GM11168 (cell line): ENCODE data around the gene NECTIN2.
"Not testable (repeated sequence)": the region's sequence is repeated elsewhere in the genome, so short reads cannot be mapped to it uniquely, and the experiment has no call there.

ENCODE experiments used
- in situ Hi-C: fragments of 300-500 bp; cut with MboI; formaldehyde crosslinking; loops from one replicate; pipeline ENCODE4 v1.12.0; 2022; ENCODE audit warnings: low sequenced_read_pairs; ENCODE audit not compliant: unreplicated experiment

NECTIN2 gene

DNA sequence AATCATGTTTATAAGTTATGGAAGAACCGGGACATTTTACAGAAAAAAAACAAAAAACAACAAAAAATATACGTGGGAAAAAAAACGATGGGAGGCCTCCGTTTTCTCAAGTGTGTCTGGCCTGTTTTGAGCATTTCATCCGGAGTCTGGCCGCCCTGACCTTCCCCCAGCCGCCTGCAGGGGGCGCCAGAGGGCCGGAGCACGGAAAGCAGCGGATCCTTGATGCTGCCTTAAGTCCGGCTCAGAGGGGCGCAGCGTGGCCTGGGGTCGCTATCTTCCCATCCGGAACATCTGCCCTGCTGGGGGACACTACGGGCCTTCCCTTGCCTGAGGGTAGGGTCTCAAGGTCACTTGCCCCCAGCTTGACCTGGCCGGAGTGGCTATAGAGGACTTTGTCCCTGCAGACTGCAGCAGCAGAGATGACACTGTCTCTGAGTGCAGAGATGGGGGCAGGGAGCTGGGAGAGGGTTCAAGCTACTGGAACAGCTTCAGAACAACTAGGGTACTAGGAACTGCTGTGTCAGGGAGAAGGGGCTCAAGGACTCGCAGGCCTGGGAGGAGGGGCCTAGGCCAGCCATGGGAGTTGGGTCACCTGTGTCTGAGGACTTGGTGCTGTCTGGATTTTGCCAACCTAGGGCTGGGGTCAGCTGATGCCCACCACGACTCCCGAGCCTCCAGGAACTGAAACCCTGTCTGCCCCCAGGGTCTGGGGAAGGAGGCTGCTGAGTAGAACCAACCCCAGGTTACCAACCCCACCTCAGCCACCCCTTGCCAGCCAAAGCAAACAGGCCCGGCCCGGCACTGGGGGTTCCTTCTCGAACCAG, 57.7 kb downstream of the NECTIN2 start:
- in situ Hi-C loops = no loop called here

DNA sequence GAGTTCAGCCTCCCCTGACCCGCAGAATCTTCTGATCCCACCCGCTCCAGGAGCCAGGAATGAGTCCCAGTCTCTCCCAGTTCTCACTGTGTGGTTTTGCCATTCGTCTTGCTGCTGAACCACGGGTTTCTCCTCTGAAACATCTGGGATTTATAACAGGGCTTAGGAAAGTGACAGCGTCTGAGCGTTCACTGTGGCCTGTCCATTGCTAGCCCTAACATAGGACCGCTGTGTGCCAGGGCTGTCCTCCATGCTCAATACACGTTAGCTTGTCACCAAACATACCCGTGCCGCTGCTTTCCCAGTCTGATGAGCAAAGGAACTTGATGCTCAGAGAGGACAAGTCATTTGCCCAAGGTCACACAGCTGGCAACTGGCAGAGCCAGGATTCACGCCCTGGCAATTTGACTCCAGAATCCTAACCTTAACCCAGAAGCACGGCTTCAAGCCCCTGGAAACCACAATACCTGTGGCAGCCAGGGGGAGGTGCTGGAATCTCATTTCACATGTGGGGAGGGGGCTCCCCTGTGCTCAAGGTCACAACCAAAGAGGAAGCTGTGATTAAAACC, 58.4 kb downstream of the NECTIN2 start:
- in situ Hi-C loops = no loop called here

DNA sequence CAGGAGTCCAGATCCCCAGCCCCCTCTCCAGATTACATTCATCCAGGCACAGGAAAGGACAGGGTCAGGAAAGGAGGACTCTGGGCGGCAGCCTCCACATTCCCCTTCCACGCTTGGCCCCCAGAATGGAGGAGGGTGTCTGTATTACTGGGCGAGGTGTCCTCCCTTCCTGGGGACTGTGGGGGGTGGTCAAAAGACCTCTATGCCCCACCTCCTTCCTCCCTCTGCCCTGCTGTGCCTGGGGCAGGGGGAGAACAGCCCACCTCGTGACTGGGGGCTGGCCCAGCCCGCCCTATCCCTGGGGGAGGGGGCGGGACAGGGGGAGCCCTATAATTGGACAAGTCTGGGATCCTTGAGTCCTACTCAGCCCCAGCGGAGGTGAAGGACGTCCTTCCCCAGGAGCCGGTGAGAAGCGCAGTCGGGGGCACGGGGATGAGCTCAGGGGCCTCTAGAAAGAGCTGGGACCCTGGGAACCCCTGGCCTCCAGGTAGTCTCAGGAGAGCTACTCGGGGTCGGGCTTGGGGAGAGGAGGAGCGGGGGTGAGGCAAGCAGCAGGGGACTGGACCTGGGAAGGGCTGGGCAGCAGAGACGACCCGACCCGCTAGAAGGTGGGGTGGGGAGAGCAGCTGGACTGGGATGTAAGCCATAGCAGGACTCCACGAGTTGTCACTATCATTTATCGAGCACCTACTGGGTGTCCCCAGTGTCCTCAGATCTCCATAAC, 59.5 kb downstream of the NECTIN2 start, which contains the start of gene APOE:
TSS of gene APOE (plus strand) at position 360 of the 724 bp plus-strand sequence. CDS start 829 bp downstream, outside the sequence.
- in situ Hi-C loops = no loop called here

DNA sequence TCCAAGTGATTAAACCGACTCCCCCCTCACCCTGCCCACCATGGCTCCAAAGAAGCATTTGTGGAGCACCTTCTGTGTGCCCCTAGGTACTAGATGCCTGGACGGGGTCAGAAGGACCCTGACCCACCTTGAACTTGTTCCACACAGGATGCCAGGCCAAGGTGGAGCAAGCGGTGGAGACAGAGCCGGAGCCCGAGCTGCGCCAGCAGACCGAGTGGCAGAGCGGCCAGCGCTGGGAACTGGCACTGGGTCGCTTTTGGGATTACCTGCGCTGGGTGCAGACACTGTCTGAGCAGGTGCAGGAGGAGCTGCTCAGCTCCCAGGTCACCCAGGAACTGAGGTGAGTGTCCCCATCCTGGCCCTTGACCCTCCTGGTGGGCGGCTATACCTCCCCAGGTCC, 61.5 kb downstream of the NECTIN2 start:
- in situ Hi-C loops = no loop called here

DNA sequence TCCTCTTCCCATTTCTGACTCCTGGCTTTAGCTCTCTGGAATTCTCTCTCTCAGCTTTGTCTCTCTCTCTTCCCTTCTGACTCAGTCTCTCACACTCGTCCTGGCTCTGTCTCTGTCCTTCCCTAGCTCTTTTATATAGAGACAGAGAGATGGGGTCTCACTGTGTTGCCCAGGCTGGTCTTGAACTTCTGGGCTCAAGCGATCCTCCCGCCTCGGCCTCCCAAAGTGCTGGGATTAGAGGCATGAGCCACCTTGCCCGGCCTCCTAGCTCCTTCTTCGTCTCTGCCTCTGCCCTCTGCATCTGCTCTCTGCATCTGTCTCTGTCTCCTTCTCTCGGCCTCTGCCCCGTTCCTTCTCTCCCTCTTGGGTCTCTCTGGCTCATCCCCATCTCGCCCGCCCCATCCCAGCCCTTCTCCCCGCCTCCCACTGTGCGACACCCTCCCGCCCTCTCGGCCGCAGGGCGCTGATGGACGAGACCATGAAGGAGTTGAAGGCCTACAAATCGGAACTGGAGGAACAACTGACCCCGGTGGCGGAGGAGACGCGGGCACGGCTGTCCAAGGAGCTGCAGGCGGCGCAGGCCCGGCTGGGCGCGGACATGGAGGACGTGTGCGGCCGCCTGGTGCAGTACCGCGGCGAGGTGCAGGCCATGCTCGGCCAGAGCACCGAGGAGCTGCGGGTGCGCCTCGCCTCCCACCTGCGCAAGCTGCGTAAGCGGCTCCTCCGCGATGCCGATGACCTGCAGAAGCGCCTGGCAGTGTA, 62.2 kb downstream of the NECTIN2 start:
- in situ Hi-C loops = no loop called here

DNA sequence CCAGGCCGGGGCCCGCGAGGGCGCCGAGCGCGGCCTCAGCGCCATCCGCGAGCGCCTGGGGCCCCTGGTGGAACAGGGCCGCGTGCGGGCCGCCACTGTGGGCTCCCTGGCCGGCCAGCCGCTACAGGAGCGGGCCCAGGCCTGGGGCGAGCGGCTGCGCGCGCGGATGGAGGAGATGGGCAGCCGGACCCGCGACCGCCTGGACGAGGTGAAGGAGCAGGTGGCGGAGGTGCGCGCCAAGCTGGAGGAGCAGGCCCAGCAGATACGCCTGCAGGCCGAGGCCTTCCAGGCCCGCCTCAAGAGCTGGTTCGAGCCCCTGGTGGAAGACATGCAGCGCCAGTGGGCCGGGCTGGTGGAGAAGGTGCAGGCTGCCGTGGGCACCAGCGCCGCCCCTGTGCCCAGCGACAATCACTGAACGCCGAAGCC, 62.8 kb downstream of the NECTIN2 start:
- in situ Hi-C loops = no loop called here

DNA sequence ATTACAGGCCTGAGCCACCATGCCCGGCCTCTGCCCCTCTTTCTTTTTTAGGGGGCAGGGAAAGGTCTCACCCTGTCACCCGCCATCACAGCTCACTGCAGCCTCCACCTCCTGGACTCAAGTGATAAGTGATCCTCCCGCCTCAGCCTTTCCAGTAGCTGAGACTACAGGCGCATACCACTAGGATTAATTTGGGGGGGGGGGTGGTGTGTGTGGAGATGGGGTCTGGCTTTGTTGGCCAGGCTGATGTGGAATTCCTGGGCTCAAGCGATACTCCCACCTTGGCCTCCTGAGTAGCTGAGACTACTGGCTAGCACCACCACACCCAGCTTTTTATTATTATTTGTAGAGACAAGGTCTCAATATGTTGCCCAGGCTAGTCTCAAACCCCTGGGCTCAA, 63.7 kb downstream of the NECTIN2 start:
- in situ Hi-C loops = loop anchor here (5.0 kb wide), 1 partner anchor 38 kb away; the partner anchor contains the start of gene APOC2

DNA sequence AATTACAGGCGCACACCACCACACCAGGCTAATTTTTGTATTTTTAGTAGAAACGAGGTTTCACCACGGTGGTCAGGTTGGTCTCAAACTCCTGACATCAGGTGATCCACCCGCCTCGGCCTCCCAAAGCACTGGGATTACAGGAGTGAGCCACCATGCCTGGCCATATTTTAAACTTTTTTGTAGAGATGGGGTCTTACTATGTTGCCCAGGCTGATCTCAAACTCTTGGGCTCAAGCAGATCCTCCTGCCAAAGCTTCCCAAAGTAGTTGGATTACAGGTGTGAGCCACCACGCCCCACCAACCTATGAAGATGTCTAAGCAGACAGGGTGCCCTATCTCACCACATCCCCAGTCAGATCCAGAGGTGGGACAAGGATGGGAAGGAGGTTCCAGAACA, 65.8 kb downstream of the NECTIN2 start:
- in situ Hi-C loops = loop anchor here (5.0 kb wide), 1 partner anchor 35 kb away; the partner anchor contains the start of gene APOC2

DNA sequence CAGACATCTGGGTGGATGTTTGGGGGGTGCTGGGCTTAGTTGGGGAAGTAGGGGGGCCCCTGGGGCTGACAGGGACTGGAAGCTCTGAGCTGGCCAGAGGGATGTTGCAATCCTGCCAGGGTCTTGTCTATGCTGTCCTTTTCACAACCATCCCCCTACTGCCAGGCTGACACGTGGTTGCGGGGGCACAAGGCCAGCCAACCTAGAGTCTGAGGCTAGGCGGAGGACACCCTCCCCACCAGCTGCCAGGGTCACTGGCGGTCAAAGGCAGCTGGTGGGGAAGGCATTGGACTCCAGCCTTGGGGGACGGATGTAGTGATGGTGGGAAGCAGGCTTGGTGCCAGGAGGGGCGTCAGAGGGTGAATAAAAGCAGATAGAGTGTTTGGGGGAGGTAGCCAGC, 66.8 kb downstream of the NECTIN2 start:
- in situ Hi-C loops = loop anchor here (5.0 kb wide), 1 partner anchor 34 kb away; the partner anchor contains the start of gene APOC2

DNA sequence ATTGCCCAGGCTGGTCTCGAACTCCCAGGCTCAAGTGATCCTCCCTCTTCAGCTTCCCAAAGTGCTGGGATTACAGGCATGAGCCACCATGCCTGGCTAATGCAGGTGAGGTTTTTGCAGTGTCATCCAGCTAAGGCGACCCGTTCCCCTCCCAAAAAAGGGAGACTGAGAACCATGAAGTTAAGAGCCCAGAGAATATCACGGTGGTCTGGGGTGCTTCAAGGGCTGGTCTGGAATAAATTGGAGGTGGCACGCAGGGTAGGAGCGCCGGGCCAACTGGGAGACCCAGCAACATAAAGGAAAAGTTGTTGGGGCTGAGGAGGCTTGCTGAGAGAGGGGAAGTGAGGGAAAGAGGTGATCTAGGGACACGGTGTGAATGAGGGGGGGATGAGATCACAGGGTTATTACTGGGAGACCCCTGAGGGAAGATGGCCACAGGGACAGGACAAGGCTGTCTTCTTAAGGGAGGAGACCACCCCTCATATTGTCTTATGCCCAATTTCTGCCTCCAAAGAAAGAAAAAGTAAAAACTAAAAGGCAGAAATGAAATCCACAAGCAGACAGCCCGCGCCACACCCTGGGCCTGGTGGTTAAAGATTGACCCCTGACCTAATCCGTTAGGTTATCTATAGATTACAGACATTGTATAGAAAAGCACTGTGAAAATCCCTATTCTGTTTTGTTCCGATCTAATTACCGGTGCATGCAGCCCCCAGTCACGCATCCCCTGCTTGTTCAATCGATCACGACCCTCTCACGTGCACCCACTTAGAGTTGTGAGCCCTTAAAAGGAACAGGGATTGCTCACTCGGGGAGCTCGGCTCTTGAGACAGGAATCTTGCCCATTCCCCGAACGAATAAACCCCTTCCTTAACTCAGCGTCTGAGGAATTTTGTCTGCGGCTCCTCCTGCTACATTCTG, 67.7 kb downstream of the NECTIN2 start:
- in situ Hi-C loops = loop anchor here (5.0 kb wide), 1 partner anchor 34 kb away; the partner anchor contains the start of gene APOC2

DNA sequence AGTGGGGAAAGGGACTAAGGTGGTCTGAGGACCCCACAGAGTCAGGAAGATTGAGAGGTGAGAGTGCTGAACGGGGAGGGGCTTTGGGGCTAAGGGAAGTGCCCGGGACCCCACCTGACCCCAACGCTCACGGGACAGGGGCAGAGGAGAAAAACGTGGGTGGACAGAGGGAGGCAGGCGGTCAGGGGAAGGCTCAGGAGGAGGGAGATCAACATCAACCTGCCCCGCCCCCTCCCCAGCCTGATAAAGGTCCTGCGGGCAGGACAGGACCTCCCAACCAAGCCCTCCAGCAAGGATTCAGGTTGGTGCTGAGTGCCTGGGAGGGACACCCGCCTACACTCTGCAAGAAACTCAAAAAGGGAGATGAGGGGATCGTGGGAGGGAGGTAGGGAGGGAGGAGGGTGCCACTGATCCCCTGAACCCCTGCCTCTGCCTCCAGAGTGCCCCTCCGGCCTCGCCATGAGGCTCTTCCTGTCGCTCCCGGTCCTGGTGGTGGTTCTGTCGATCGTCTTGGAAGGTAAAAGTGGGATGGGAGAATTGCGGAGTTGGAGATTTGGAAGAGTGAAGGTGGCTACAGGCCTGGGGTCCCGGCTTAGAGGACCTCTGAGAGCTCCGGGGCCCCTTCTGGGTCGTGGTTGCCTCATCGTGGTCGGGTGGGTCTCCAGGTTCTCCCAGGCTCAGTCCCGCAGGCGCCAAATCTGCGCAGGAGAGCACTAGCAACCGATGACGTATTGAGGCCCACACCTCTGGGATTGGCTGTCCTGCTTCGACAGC, 68.5 kb downstream of the NECTIN2 start, which contains the start of gene APOC1:
TSS of gene APOC1 (plus strand) at position 176 of the 774 bp plus-strand sequence. CDS start at position 460, 284 bp downstream.
- in situ Hi-C loops = loop anchor here (5.0 kb wide), 1 partner anchor 33 kb away; the partner anchor contains the start of gene APOC2

DNA sequence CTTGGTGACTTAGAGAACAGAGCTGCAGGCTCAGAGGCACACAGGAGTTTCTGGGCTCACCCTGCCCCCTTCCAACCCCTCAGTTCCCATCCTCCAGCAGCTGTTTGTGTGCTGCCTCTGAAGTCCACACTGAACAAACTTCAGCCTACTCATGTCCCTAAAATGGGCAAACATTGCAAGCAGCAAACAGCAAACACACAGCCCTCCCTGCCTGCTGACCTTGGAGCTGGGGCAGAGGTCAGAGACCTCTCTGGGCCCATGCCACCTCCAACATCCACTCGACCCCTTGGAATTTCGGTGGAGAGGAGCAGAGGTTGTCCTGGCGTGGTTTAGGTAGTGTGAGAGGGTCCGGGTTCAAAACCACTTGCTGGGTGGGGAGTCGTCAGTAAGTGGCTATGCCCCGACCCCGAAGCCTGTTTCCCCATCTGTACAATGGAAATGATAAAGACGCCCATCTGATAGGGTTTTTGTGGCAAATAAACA, 78.2 kb downstream of the NECTIN2 start:
- in situ Hi-C loops = no loop called here

DNA sequence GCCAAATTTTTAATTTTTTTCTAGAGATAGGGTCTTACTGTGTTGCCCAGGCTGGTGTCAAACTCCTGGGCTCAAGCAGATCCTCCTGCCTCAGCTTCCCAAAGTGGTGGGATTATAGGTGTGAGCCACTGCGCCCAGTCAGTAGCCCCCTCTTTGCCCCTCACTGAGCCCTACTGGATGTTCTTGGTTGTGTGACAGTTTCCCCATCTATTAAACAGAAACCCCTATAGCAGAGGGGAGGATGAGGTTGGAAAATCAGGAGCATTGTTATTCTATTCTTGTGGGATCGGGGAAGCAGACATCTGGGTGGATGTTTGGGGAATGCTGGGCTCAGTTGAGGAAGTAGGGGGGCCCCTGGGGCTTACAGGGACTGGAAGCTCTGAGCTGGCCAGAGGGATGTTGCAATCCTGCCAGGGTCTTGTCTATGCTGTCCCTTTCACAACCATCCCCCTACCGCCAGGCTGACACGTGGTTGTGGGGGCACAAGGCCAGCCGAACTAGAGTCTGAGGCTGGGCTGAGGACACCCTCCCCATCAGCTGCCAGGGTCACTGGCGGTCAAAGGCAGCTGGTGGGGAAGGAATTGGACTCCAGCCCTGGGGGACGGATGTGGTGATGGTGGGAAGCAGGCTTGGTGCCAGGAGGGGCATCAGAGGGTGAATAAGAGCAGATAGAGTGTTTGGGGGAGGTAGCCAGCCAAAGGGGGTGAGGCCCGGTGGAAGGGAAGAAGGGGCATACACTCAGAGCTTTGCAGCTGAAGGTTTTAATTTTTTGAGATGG, 79.2 kb downstream of the NECTIN2 start:
- in situ Hi-C loops = no loop called here

DNA sequence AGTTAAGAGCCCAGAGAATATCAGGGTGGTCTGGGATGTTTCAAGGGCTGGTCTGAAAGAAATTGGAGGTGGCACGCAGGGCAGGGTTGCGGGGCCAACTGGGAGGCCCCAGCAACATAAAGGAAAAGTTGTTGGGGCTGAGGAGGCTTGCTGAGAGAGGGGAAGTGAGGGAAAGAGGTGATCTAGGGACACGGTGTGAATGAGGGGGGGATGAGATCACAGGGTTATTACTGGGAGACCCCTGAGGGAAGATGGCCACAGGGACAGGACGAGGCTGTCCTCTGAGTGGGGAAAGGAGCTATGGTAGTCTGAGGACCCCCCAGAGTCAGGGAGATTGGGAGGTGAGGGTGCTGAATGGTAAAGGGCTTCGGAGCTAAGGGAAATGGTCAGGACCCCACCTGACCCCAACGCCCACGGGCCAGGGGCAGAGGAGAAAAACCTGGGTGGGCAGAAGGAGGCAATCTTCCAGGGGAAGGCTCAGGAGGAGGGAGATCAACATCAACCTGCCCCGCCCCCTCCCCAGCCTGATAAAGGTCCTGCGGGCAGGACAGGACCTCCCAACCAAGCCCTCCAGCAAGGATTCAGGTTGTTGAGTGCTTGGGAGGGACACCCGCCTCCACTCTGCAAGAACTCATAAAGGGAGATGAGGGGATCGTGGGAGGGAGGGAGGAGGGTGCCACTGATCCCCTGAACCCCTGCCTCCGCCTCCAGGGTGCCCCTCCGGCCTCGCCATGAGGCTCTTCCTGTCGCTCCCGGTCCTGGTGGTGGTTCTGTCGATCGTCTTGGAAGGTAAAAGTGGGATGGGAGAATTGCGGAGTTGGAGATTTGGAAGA, 80.4 kb downstream of the NECTIN2 start:
- in situ Hi-C loops = not testable (repeated sequence)

DNA sequence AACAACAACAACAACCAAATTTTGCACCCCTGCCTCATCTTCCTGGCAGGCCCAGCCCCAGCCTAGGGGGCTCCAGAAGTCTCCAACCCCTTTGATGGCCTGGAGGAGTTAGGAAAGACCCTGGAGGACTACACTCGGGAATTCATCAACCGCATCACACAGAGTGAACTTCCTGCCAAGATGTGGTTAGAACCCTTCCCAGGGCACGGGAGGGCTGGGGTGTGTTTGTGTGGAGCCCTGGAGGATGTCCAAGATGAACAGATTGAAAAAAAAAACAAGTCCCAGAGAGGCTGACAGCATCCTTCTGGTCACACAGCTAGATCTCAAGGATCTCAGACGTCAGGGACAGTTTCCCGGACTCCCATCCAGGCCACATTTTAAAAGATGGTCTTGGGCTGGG, 81.6 kb downstream of the NECTIN2 start:
- in situ Hi-C loops = no loop called here

DNA sequence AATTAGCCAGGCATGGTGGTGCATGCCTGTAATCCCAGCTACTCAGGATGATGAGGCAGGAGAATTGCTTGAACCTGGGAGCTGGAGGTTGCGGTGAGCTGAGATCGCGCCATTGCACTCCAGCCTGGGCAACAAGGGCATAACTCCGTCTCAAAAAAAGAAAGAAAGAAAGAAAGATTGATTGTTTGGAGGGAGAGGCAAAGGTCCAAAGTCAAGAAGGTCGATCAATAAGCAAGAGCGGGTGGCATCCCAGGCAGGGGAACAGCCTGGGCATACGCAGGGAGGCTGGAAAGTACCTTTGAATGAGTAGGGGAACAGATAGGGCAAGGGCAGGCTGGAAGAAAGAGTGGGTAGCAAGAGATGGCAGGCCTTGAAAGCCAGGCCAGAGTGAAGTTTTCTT, 84.0 kb downstream of the NECTIN2 start:
- in situ Hi-C loops = no loop called here
